SK-N-MC (cell line): ENCODE measurements around the gene SNRPD3.

Source experiments
- EZH2 ChIP-seq: fragments of 200-600 bp; sonication (generic); IDR thresholded peaks from one replicate; pipeline ENCODE4 v1.6.1; 2017; ENCODE audit warnings: antibody characterized with exemption
- FOXP2 ChIP-seq: optimal IDR thresholded peaks from 2 replicates; pipeline ENCODE3; 2011; ENCODE audit warnings: mild to moderate bottlenecking, moderate library complexity; ENCODE audit not compliant: insufficient read depth; ENCODE audit errors: extremely low read length, control extremely low read depth
- POLR2AphosphoS5 ChIP-seq: IDR thresholded peaks from 2 replicates; pipeline ENCODE4 v1.6.1; 2012; ENCODE audit warnings: mild to moderate bottlenecking, low read depth, low read length, borderline replicate concordance

DNA sequence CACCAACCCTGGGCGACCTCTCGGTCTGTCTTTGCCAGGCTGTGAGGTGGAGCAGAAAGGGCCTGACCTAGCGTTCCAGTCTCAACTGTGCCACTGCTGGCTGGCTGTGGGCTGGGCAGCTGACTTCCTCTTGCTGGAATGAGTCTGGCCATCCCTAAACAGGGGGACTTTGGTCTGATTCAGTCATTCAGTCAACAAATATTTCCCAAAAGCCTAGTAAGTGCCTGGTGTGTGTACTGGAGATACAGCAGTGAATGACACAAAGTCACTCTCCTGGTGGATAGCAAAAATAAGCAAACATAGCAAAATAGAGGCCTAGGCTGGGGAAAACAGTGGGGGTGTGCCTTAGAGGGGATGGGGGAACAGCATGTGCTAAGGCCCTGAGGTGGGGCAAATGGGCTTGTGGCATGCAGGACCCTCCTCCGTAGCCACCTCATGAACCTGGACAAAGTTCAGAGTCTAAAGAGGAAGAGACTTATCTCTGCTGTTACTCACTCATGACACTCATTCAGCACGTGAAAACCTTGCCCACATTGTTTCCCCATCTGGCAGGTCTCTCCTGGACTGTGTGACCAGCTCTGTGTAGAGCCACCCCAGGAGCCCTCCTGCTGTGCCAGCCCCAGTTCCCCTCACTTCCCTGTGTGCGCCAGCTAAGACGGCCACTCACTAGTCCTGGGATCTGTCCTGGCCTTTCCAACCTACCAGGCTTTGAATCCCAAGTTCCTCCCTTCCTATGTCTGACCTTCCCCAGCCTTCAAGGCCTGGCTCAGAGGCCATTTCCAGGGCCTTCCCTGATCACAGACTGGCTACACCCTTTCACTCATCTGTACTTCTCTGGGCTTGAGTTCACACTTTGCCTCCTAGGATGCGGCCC is 5.5 kb upstream of the SNRPD3 start:
- no peak for TF ChIP-seq EZH2
- no peak for TF ChIP-seq POLR2AphosphoS5
- no peak for TF ChIP-seq FOXP2
